H1 (cell line): ENCODE data around the gene SUSD5. TPM values are rescaled to one million over a fixed set of nuclear protein-coding genes. Genes with fewer than 3 reads are reported as not detected.

ENCODE experiments used
- CTCF ChIA-PET: fragments of 300-600 bp; sonication (Branson Sonifier 250); formaldehyde crosslinking; loops from one replicate; lab custom pipeline; 2021; ENCODE audit not compliant: partially characterized antibody; lab: Charles Lee
- POLR2A ChIA-PET: fragments of 300-600 bp; sonication (Branson Sonifier 250); formaldehyde crosslinking; loops from one replicate; lab custom pipeline; 2021; ENCODE audit warnings: inconsistent platforms; ENCODE audit not compliant: partially characterized antibody; lab: Charles Lee
- DNase-seq, 2 experiments: peaks; one replicate each; pipeline versions ENCODE4 v3.0.0 to v3.0.0-alpha.2; 2010 to 2022; ENCODE audit warnings: low spot score in 2 of 2, low read depth in 1 of 2, mixed read lengths in 1 of 2
- FAIRE-seq: peaks from 2 replicates; lab custom pipeline; 2011; peaks lifted over from hg19 to GRCh38; lab: Jason Lieb, UNC
- H2AFZ ChIP-seq: 2 replicates; pipeline ENCODE4 v1.8.1; 2012; ENCODE audit warnings: low read length, inconsistent platforms
- H2AK5ac ChIP-seq: 2 replicates; pipeline ENCODE4 v1.6.1; 2013; ENCODE audit warnings: low read depth, low read length
- H2BK120ac ChIP-seq: replicated peaks from 2 replicates; pipeline ENCODE3; 2013; ENCODE audit warnings: low read depth, low read length, inconsistent platforms
- H2BK12ac ChIP-seq: 2 replicates; pipeline ENCODE4 v1.6.1; 2013; ENCODE audit warnings: low read depth, low read length
- H2BK15ac ChIP-seq: 2 replicates; pipeline ENCODE4 v1.6.1; 2013; ENCODE audit warnings: low read length
- H2BK20ac ChIP-seq: 2 replicates; pipeline ENCODE4 v1.6.1; 2013; ENCODE audit warnings: low read length
- H2BK5ac ChIP-seq: 2 replicates; pipeline ENCODE4 v1.6.1; 2013; ENCODE audit warnings: low read depth, low read length
- H3K14ac ChIP-seq: 2 replicates; pipeline ENCODE4 v1.6.1; 2013; ENCODE audit warnings: inconsistent platforms; ENCODE audit not compliant: insufficient read length
- H3K18ac ChIP-seq: 2 replicates; pipeline ENCODE4 v1.6.1; 2013; ENCODE audit warnings: low read length; ENCODE audit errors: extremely low read depth
- H3K23ac ChIP-seq: 2 replicates; pipeline ENCODE4 v1.6.1; 2013; ENCODE audit warnings: inconsistent platforms; ENCODE audit not compliant: insufficient read length
- H3K23me2 ChIP-seq: 2 replicates; pipeline ENCODE4 v1.6.1; 2013; ENCODE audit warnings: low read depth, low read length
- H3K27ac ChIP-seq: 2 replicates; pipeline ENCODE4 v1.6.1; 2011; ENCODE audit warnings: low read depth, low read length, inconsistent platforms
- H3K27me3 ChIP-seq, 4 experiments: replicated peaks in 1 of 4; 1 replicate in 1 of 4; 2 replicates in 3 of 4; pipeline versions ENCODE4 v1.6.1 to v1.8.1; 2011 to 2013; ENCODE audit warnings: low read length in 3 of 4, mild to moderate bottlenecking in 3 of 4, inconsistent platforms in 2 of 4, mixed read lengths in 2 of 4, moderate library complexity in 1 of 4; ENCODE audit not compliant: control insufficient read depth in 3 of 4, insufficient read depth in 3 of 4; ENCODE audit errors: extremely low read depth in 1 of 4
- H3K36me3 ChIP-seq, 4 experiments: 2 replicates each; pipeline versions ENCODE4 v1.6.1 to v1.8.1; 2011 to 2013; ENCODE audit warnings: mild to moderate bottlenecking in 4 of 4, low read length in 3 of 4, moderate library complexity in 2 of 4, control low read depth in 1 of 4, inconsistent platforms in 1 of 4; ENCODE audit not compliant: insufficient read depth in 4 of 4, control insufficient read depth in 2 of 4
- H3K4ac ChIP-seq: replicated peaks from 2 replicates; pipeline ENCODE3; 2013; ENCODE audit warnings: low read length, low read depth, mixed read lengths, inconsistent platforms; ENCODE audit not compliant: insufficient read length
- H3K4me1 ChIP-seq, 4 experiments: replicated peaks in 1 of 4; 1 replicate in 1 of 4; 2 replicates in 3 of 4; pipeline versions ENCODE4 v1.6.1 to v1.8.1; 2011 to 2013; ENCODE audit warnings: low read length in 3 of 4, inconsistent platforms in 2 of 4, mixed read lengths in 1 of 4; ENCODE audit not compliant: insufficient read depth in 4 of 4, control insufficient read depth in 3 of 4
- H3K4me2 ChIP-seq, 2 experiments: 2 replicates each; pipeline versions ENCODE4 v1.6.1 to v1.8.1; 2011 to 2013; ENCODE audit warnings: low read depth in 2 of 2, low read length in 2 of 2, control low read depth in 1 of 2, inconsistent platforms in 1 of 2, mild to moderate bottlenecking in 1 of 2; ENCODE audit not compliant: insufficient read depth in 1 of 2
- H3K4me3 ChIP-seq, 4 experiments: fragments of 200-600, 300-600 bp in 1 of 4; sonication (generic), shearing (Covaris generic), sonication (Bioruptor Twin) in 1 of 4; 2 replicates each; pipeline versions ENCODE4 v1.5.1 to v1.8.1; 2011 to 2016; ENCODE audit warnings: low read length in 4 of 4, low read depth in 3 of 4, control low read depth in 2 of 4, inconsistent platforms in 2 of 4, mild to moderate bottlenecking in 2 of 4, mixed read lengths in 1 of 4, moderate library complexity in 1 of 4; ENCODE audit not compliant: insufficient read depth in 2 of 4; ENCODE audit errors: extremely low read depth in 1 of 4
- H3K56ac ChIP-seq: replicated peaks from 2 replicates; pipeline ENCODE3; 2013; ENCODE audit warnings: low read depth, mild to moderate bottlenecking, mixed read lengths, low read length, inconsistent platforms; ENCODE audit not compliant: insufficient read length
- H3K79me1 ChIP-seq: 2 replicates; pipeline ENCODE4 v1.6.1; 2013; ENCODE audit warnings: low read depth, low read length, control low read depth
- H3K79me2 ChIP-seq, 2 experiments: 2 replicates each; pipeline versions ENCODE4 v1.6.1 to v1.8.1; 2012 to 2013; ENCODE audit warnings: low read length in 2 of 2, mild to moderate bottlenecking in 2 of 2, inconsistent platforms in 1 of 2; ENCODE audit not compliant: insufficient read depth in 2 of 2, control insufficient read depth in 1 of 2
- H3K9ac ChIP-seq, 4 experiments: replicated peaks in 1 of 4; 1 replicate in 1 of 4; 2 replicates in 3 of 4; pipeline versions ENCODE4 v1.6.1 to v1.8.1; 2011 to 2013; ENCODE audit warnings: low read depth in 3 of 4, low read length in 3 of 4, control low read depth in 2 of 4, mild to moderate bottlenecking in 2 of 4, moderate library complexity in 2 of 4, inconsistent platforms in 1 of 4; ENCODE audit errors: extremely low read depth in 1 of 4
- H3K9me3 ChIP-seq, 2 experiments: 2 replicates each; pipeline versions ENCODE4 v1.6.1 to v1.8.1; 2012 to 2013; ENCODE audit warnings: mild to moderate bottlenecking in 2 of 2, moderate library complexity in 2 of 2, control low read depth in 1 of 2, inconsistent platforms in 1 of 2, low read depth in 1 of 2, low read length in 1 of 2, mixed read lengths in 1 of 2; ENCODE audit not compliant: insufficient read depth in 2 of 2
- H4K20me1 ChIP-seq, 2 experiments: replicated peaks in 1 of 2; 2 replicates each; pipeline versions ENCODE3 to v1.8.1; 2011 to 2013; ENCODE audit warnings: inconsistent platforms in 2 of 2, low read length in 2 of 2, mild to moderate bottlenecking in 1 of 2; ENCODE audit not compliant: insufficient read depth in 2 of 2, control insufficient read depth in 1 of 2
- H4K5ac ChIP-seq: 2 replicates; pipeline ENCODE4 v1.6.1; 2013; ENCODE audit warnings: low read length, low read depth, mixed read lengths, inconsistent platforms; ENCODE audit not compliant: insufficient read length
- H4K8ac ChIP-seq: 2 replicates; pipeline ENCODE4 v1.8.0; 2013; ENCODE audit warnings: mild to moderate bottlenecking, moderate library complexity, low read length, inconsistent platforms; ENCODE audit not compliant: insufficient read depth; ENCODE audit errors: extremely low read depth
- H4K91ac ChIP-seq: replicated peaks from 2 replicates; pipeline ENCODE3; 2013; ENCODE audit warnings: low read length, mixed read lengths, inconsistent platforms; ENCODE audit not compliant: insufficient read length
- CHD1 ChIP-seq: IDR thresholded peaks from 2 replicates; pipeline ENCODE4 v1.6.1; 2012; ENCODE audit warnings: low read depth, low read length, improper control_type of control experiment
- TBP ChIP-seq: IDR thresholded peaks from 2 replicates; pipeline ENCODE4 v1.6.1; 2011; ENCODE audit warnings: low read depth, low read length, improper control_type of control experiment
- WGBS, 2 experiments: shearing (Covaris generic) in 1 of 2; methylation state at CpG; one replicate each; pipeline versions ENCODE4 v1.1.6 to v1.1.7; 2013 to 2015; ENCODE audit warnings: low lambda C conversion rate in 2 of 2, mixed read lengths in 2 of 2, inconsistent platforms in 1 of 2, low coverage in 1 of 2, missing lambda C conversion rate in 1 of 2; ENCODE audit not compliant: insufficient replicate concordance in 2 of 2, insufficient coverage in 1 of 2, insufficient read length in 1 of 2; ENCODE audit errors: extremely low coverage in 1 of 2, missing lambda C conversion rate in 1 of 2; 5-methylcytosine and 5-hydroxymethylcytosine counted together
- polyA plus RNA-seq, 7 experiments: library from polyadenylated mRNA; depleted of rRNA in 3 of 7; stranded (reverse) in 5 of 7; unstranded in 2 of 7; fragments of >200 nt in 5 of 7; fragments of 200-250 nt in 2 of 7; gene quantifications; 1 replicate in 5 of 7; 2 replicates in 1 of 7; 4 replicates in 1 of 7; pipeline versions ENCODE4 v1.2.1 to v1.2.3, GENCODE V29; 2011 to 2013; ENCODE audit warnings: missing spikeins in 2 of 7, mixed read lengths in 2 of 7
- total RNA-seq: library from RNA; stranded (reverse); fragmentation: NEBNext Ultra II Directional; extraction: Animal tissue kit (Norgen Biotek cat#: 25700); gene quantifications from 2 replicates; pipeline ENCODE4 v1.2.1, GENCODE V29; 2021

The SUSD5 gene
- total and polyA plus RNA-seq, 2 of the 8 experiments (the other 6 are each of a cell fraction or from before 2014, with no cell fraction given), result 0.92 to 3.3 TPM

- Histone ChIP-seq H3K4me1 (no peaks in the 10 kb centered on the region), H3K4me3 (no peak overlapping the region), H4K20me1 (no peaks in the 10 kb centered on the region), H4K91ac (no peak overlapping the region), H3K18ac (no peak overlapping the region), H2BK120ac (no peak overlapping the region), H2AK5ac (no peak overlapping the region), H3K23ac (no peak overlapping the region), H2AFZ (no peak overlapping the region), H4K5ac (no peak overlapping the region), H3K27ac (no peak overlapping the region), H2BK15ac (no peak overlapping the region), H3K4ac (no peak overlapping the region), H2BK5ac (no peak overlapping the region), H4K8ac (no peak overlapping the region), H3K4me2 (no peak overlapping the region), H2BK20ac (no peak overlapping the region), H3K23me2 (no peaks in the 10 kb centered on the region), H3K14ac (no peak overlapping the region), H3K36me3 (no peaks in the 10 kb centered on the region), H2BK12ac (no peak overlapping the region), H3K56ac (no peak overlapping the region), H3K79me1 (0 out of 2 replicates have a peak, but pooled peaks cover 3% of the 10 kb centered on the region), H3K9me3 (no peaks in the 10 kb centered on the region), H3K79me2 (no peaks in the 10 kb centered on the region), H3K27me3 (no peaks in the 10 kb centered on the region), H3K9ac (no peak overlapping the region)
- ChIA-PET CTCF (interaction anchor here (1.0 to 1.5 kb wide), 2 partner anchors 12 to 49 kb away, joined by 5 to 6 read pairs; no protein-coding TSS in a partner anchor), POLR2A (interaction anchor here (0.6 kb wide), 1 partner anchor 688 kb away, joined by 3 read pairs; no protein-coding TSS in a partner anchor)
- WGBS, 2 experiments, result 95% methylated on average over 1 of the region's 1 CpG; no CpG with 5 or more reads in 1 of the 2 experiments
- no peak for DNase-seq
- no peak for FAIRE-seq
- no peak for TF ChIP-seq CHD1
- no peak for TF ChIP-seq TBP
Observed at GRCh38 chr3:33179132-33179531, 39.5 kb downstream of the SUSD5 start.
